Activated CD8-positive, alpha-beta memory T cell treated with anti-CD3 and anti-CD28 coated beads, Interleukin-2, amount 50 U/mL, for 1 hour (primary cell): Measurements from ENCODE around the gene NLRP6.

Experiments used
- DNase-seq: peaks from one replicate; pipeline ENCODE4 v3.0.0-alpha.2; 2020; ENCODE audit errors: extremely low read depth

Gene NLRP6

DNA sequence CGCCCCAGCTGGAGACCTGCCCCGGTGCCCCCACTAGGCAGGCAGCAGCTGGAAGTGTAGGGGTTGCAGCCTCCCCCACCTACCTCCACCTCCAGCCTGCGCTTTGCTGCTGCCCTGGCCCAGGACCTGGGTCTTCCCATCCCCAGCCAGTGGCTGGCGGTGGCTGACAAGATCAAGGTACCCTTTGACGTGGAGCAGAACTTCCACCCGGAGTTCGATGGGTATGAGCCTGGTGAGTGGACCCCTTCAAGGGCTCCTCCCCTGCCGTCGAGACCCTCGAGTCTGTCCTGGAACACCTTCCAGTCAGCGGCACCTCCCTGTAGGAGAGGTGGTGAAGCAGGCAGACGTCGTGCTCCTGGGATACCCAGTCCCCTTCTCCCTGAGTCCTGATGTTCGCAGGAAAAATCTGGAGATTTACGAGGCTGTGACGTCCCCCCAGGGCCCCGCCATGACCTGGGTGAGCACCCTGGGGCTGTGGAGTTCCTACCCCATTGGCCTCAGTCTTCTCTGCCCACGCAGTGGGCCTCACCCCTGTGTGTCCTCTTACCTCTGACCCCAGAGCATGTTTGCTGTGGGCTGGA is 15.2 kb downstream of the NLRP6 start:
- no peak for DNase-seq

DNA sequence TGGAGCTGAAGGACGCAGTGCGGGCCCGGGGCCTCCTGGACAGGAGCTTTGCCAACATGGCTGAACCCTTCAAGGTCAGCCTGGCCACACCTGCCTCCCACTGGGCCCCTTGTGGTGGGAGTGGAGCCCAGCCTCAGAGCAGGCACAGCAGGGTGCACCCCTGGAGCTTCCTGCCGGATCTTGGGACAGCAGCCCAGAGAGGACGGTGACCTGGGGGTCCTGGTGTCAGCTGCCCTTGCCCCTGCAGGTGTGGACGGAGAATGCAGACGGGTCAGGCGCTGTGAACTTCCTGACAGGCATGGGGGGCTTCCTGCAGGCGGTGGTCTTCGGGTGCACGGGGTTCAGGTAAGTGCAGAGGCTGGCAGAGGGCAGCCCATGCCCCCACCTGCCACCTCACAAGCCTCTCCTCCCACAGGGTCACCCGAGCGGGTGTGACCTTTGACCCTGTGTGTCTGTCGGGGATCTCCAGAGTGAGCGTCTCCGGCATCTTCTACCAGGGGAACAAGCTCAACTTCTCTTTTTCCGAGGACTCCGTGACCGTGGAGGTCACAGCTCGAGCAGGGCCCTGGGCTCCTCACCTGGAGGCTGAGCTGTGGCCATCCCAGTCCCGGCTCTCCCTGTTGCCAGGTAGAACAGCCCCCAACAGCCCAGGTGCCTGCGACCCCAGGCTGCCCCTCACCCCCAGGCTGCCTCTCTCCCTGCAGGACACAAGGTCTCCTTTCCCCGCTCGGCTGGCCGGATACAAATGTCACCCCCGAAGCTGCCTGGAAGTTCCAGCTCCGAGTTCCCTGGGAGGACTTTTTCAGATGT is 15.8 kb downstream of the NLRP6 start:
- no peak for DNase-seq

DNA sequence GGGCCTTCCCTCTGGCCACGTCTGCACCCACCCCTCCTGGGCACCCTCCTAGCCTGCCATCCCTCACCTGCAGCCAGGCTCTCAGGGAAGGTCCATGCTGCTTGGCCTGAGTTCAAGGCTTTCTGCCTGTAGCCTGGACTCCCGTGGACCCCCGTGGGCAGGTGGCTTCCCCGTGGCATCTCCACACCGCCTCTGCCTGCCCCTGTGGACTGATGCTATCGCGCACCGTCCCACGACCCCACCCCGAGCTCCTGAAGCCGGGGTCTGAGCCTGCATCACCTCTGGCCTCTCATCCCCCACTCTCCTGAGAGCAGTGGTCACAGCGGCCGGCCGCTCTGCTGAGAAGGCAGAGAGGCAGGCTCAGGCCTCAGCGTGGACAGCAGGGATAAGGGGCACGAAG is 16.6 kb downstream of the NLRP6 start:
- no peak for DNase-seq

DNA sequence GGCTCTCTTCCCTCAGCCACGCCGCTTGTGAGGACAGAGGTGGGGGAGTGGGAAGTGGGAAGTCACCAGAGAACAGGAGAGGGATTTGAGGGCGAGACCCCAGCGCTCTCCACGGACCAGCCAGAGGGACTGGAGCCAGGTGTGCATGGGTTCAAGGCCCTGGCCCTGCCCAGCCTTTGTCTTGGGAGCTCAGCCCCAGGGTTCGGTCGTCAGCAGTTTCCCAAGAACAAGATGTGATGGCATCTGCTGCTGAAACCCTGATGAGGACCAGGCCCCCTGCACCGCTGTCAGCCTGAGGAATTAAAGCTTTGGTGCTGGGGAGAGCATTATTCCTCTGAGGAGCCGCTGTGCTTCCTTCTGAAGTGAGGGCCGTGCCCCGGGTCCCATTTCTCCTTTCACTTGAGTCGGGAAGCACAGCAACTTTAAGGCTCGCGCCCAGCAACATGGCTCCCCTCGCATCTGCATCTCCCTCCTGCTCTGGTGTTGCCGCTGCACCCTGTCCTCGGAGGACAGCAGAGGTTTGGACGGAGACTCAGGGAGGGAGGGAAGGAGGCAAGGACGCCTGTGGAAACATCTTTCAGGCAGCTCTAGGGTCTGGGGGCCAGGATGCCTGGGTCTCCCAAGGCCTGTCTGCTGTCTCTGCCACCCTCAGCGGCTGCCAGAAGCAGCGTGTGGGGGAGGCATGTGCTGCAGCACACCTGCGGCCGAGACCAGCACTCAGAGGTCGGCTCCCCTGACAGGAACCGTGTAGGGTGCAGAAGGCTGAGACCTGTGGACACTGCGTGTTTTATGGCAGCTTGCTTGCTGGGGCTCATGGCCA is 17.4 kb downstream of the NLRP6 start:
- DNase-seq, result no peak

DNA sequence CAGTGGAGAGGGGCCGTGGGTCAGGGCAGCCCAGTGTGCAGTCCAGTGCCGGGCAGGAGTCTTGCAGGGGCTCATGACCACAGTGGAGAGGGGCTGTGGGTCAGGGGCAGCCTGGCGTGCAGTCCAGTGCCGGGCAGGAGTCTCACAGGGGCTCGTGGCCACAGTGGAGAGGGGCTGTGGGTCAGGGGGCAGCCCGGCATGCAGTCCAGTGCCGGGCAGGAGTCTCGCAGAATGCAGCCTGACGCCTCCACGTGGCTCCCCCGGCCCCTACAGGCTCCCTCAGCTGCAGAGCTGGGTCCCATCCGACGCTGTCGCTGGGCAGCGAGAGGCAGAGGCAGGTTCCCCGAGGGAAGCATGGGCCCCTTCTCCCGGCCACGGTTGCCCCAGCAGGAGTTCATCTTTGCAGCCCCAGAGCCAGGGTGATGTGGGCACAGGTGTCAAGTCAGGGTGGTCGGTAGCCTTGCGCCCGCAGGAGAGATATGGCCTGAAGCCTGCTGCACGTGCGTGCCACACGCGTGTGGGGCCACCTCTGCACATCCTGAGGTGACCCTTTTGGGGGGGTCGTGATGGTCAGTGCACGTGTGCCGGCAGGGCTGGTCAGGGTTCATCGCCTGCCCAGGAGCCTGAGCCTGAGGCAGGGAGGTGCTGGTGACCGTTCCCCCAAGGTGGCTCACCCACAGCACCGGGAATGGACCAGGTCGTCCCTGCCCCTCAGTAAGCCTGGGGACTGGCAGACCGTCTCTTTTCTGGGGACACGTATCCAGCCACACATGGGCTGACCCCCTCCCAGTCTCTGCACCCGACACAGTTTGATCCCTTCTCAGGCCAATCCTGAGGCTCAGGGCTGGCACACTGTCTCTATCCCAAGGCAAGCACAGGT is 18.2 kb downstream of the NLRP6 start:
- no peak for DNase-seq

DNA sequence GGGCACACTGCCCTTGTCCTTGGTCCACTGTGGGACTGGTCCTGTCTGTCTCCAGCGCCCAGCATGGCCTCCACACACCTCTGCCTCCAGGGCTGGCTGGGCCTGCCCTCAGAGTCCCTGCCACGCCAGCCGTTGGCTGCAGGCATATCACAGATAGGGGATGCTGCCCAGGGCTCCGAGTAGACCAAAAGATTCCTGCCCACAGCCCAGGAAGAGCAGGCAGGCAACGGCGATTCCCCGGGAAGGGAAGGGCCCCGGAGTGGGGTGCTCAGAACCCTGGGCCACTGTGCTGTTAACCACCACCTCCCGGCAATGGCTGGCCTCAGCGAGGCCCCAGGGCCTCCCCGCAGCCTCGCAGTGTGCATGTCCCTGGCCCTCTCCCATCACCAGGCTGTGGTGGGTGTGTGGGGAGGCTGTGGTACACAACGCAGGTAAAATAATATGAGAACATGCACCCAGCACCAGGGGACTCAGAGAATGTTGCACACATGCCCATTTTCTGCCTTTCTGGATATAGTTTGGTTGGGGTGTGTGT is 18.9 kb downstream of the NLRP6 start:
- DNase-seq, result no peak

DNA sequence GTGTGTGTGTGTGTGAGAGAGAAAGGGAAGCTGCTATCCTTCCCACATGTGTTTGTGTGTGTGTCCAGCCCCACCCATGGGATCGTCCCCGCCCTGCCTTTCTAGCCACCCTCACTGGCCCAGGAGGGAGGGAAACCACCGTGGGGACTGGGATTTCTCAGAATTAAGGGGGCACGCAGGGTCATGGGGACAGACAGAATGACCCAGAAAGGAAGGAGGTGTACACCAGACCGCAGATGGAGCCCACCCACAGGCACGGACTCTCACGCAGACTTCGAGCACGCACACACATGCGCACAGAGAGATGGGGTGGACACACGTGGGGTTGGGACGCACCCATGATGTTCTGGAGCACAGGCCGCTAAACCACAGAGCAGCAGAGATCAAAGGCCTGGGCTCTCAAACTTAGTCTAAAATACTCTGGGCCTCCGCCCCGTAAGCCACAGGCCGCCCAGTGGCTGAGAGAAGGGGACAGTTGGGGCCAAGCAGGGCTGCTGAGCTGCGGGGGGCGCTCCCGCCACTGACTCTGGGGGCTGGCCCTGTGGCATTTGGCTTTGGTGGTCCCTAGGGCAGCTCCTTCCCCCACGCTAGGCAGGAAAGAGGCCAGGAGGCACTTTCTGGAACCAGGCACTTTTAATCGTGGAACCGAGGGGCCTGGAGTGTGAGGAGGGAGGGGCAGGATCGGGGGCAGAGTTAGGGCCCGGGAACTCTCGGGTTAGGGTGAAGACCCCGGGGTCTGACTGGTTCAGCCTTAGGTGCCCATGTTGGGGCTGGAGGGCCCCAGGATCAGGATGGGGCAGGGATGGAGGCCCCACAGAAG is 19.6 kb downstream of the NLRP6 start:
- DNase-seq, result no peak

DNA sequence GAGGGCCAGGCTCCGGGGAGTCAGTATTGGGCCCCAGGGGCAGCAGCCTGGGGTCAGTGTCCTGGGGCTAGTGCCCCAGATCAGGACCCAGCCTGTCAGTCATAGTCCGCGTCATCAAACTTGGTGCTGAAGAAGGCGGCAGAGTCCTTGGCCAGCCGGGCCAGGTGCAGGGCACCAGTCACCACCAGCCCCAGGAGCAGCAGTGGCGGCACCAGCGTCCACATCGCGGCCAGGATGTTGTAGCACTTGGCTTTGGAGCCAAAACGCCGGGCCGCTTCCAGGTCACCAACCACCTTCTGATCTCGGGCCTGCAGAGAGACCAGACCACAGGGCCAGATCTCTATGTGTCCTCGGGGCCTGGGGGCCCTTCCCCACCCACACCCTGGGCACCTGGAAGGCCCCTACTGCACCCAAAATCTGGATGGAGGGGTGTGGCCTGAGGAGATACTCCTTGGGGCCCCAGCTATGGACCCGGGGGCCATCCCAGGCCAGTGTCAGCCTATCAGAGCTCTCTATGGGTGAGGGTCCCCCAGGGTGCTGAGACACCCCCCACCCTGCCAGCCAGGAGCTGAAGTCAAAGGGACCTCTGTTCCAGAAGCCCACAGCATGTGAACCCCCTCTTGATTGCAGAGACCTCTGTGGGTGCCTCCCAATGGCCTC is 20.3 kb downstream of the NLRP6 start:
- no peak for DNase-seq

DNA sequence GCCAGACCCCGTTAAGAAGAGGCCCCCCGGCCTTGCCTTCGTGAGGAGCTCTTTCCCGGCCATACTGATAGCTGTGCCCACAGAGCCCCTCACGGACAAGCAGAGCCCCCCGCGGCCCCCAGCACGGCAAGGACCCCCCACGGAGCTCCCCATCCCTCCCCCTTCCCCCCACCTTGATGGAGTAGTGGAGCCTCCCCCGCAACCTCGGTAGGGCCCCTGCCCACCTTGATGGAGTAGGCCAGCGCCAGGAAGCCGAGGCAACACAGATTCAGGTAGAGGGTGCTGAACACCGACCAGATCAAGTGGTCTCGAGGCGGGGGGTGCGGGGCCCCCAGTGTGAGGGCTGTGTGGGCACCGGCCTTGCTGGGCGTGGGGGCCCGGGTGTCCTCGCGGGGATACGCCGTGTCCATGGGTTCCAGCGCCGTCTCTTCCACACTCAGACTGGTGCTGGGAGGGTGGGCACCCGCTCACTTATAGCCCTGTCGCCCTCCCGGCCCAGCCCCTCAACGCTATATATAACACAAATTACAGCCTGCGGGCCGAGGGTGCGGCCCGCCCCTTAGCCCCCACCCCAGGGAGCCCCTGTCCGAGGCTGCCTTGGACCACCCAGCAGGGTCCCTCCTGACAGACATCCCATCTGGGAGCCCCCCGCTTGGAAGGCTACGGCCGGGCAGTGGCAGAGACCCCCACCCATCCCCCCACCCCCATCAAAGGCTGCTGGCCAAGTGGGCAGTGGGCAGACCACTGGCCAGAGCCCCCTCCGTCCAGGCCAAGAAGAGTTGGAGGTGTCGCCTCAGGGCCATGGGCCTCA is 21.1 kb downstream of the NLRP6 start, which contains the start of gene IFITM5:
TSS of gene IFITM5 (minus strand) at position 446 of the 811 bp plus-strand sequence. CDS start at position 410, 36 bp downstream.
- no peak for DNase-seq

DNA sequence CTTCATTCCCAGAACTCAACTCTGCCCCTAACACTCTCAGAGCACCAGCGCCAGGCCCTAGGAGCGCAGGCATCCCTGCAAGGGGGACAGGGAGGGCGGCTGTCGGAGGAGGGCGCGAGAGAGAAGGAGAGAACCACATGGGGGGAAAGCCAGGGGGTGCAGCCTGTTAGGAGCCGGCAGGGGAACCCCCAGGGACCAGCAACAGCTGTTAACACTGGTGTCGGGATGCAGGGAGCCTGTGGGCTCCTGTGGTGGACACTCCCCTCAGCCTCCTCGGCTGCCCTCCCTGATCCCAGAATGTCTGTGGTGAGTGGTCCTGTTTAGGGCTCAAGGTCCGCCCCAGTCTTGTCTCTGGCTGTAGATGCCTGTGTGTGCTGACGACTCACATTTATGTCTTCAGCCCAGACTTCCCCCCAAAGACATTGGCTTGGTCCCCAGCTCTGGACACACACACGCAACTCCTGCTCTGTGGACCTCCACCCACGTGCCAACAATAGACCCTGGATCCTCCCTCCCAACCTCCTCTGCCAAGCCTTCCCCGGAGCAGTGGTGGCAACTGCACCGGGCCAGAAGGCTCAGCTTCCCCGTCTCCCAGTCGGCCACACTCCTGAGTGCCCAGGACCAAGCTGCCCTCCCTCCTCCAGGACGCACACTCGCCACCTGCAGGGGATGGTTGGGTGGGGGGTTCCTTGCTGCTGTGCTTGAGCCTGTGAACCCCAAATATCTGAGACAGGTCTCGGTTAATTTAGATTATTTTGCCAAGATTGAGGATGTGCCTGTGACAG is 21.9 kb downstream of the NLRP6 start:
- no peak for DNase-seq

DNA sequence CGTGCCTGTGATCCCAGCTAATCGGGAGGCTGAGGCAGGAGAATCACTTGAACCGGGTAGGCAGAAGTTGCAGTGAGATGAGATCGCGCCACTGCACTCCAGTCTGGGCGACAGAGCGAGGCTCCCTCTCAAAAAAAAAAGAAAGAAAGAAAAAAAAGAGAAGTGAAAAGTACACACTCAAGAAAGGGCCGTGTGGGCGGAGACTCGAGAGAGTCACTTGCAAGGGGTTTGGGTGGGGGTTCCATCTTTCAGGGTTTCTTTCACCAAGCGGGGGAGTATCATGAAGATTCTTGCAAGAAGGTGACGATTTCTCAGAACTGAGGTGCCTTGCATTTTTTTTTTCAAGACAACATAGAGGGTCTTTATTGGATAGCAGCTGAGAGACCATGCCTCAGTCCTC is 25.2 kb downstream of the NLRP6 start:
- DNase-seq, result no peak

DNA sequence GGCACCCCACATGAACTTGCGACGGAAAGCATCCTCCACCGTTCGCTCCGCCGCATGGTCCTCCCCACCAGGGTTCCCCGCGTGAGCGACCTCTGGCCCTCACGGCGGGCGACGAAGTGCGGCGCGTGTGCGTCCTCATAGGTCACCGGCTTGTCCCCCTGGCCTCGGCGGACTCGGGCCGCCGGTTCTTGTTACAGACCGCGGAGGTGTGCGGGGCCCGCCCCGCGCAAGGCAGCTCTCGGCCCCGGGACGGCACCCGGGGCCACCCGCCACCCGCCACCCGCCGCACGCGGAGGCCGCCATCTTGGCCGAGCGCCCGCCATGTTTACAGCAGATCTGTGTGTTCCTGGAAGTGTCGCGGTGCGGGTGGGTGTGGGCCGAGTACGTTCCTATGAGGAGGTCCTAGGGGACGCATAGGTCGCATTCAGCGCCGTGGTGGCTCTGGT is 25.9 kb downstream of the NLRP6 start:
- no peak for DNase-seq

DNA sequence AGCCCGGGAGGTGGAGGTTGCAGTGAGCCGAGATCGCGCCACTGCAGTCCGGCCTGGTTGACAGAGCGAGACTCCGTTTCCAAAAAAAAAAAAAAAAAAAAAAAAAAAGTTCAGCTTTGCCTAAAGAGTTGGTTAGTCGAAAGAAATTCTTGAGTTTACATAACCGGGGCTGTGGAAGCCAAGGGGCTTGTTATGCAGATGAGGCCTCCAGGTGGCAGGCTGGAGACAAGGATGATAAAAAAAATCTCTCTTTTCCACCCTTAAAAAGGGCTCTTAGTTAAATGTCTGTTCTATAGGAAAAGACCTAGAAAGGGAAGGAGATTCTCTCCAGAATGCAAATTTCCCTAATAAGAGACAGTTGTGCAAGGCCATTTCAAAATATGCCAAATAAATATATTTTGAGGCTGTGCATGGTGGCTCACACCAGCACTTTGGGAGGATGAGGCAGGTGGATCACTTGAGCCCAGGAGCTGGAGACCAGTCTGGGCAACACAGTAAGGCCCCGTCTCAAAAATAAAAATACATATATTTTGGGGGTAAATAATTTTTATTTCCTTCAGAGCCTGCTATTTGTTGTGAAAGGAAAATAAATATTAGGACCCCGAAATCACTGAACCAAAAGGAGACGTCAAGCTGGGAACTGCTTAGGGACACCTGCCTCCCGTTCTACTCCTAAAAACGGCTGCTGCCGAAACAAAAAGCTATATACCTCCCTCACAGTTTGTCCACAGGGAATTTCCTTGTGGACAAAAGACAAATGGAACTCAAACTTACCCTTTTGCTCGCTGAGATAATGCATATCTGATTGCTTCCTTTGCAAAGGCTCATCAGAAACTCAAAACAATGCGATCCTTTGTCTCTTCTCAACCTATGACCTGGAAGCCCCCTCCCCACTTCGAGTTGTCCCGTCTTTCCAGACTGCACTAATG is 27.0 kb downstream of the NLRP6 start:
- no peak for DNase-seq

DNA sequence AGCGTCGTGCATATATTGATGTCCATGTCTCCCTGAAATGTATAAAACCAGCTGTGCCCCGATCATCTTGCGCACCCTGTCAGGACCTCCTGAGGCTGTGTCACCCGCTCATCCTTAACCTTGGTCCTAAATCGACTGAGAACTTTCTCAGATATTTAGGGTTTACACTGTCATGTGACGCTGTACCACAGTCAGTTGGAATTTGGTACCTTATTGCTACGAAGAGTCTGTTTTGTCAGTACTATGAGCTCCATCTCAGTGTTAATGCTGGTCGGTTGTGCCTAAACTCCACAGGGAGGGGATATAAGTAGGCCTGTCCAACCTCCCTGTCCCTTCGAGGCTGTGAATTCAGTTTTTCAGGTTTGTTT is 27.6 kb downstream of the NLRP6 start:
- no peak for DNase-seq

DNA sequence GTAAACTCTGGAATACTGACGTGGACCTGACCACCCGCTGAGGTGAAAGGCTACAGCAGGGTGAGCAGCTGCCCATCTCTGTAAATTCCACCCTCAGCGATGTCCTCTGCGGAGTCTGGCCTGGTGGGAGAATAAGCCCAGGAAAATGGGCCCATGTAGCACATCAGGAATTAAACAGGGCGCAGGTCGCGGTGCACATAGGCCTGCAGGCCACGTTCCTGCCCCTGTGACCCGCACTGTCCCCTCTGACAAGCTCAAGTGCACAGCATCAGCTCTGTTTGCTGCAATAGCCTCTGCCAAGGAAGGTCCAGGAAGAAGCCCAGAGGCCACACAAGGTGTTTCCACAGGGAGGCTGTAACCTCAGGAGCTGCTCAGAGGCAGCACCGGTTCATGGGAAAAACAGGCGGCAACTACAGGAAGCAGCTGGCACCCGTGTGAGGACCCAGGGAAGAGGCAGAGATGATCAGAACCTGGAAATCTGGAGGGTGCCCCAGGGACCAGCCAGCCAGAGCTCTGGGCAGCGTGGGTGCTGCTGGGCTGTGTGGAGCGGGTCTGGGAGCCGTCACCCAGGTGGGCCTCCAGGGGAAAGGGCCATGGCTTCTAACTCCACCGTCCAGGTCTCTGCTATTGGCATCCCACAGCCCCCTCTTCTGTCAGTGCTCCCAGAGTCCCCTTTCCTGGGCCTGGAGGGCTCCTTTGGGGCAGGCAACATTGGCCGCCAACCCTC is 28.6 kb downstream of the NLRP6 start:
- DNase-seq, result no peak
